ENCODE data around the gene OPN4.

- TF ChIP-seq POLR2AphosphoS5 (IDR thresholded peaks at IDR 0.05; ENCODE audit: low read depth), result no peak
- no peak for TF ChIP-seq CTCF (IDR thresholded peaks at IDR 0.05; ENCODE audit: insufficient read depth, low read length)
- no peak for TF ChIP-seq REST (IDR thresholded peaks at IDR 0.05; ENCODE audit: insufficient replicate concordance, low read depth)
Measured at GRCh38 chr10:86705139-86705538, 50.8 kb downstream of the OPN4 start.

Measured in HL-60 (cell line).